OCI-LY7 (cell line): ENCODE results near the gene CDKL2. TPM values are rescaled to one million over a fixed set of nuclear protein-coding genes. Genes with fewer than 3 reads are reported as not detected.

ENCODE experiments used
- BruUV-seq: library from RNA; stranded (reverse); fragments of 400-500 nt; replicated peaks from 2 replicates; lab custom pipeline; 2021; lab: Mats Ljungman, UMichigan
- CTCF ChIA-PET: fragments of 300-600 bp; sonication (Branson Sonifier 250); formaldehyde crosslinking; loops from one replicate; lab custom pipeline; 2022; ENCODE audit warnings: antibody characterized with exemption; ENCODE audit not compliant: unreplicated experiment; lab: Charles Lee
- POLR2A ChIA-PET: fragments of 300-600 bp; sonication (Branson Sonifier 250); formaldehyde crosslinking; loops from one replicate; lab custom pipeline; 2022; ENCODE audit warnings: antibody characterized with exemption; lab: Charles Lee
- DNase-seq: peaks from one replicate; pipeline ENCODE4 v3.0.0-alpha.2; 2015; ENCODE audit warnings: low spot score
- H2AFZ ChIP-seq: fragments of 200-600 bp; sonication (generic), shearing (Covaris generic); 2 replicates; pipeline ENCODE4 v1.6.1; 2014; ENCODE audit warnings: mild to moderate bottlenecking, antibody characterized with exemption, low read length, moderate library complexity
- H3K27ac ChIP-seq: fragments of 200-600 bp; sonication (generic); 2 replicates; pipeline ENCODE4 v1.5.1; 2014; ENCODE audit warnings: mixed run types, low read depth, mild to moderate bottlenecking, moderate library complexity, low read length, inconsistent platforms; ENCODE audit not compliant: poor library complexity, severe bottlenecking
- H3K36me3 ChIP-seq: fragments of 200-600 bp; sonication (generic); 2 replicates; pipeline ENCODE4 v1.6.1; 2014; ENCODE audit warnings: mild to moderate bottlenecking, antibody characterized with exemption, low read length, moderate library complexity, mixed read lengths; ENCODE audit not compliant: insufficient read depth
- H3K4me1 ChIP-seq: fragments of 200-600 bp; sonication (generic); 2 replicates; pipeline ENCODE4 v1.5.1; 2014; ENCODE audit warnings: mild to moderate bottlenecking, low read length; ENCODE audit not compliant: insufficient read depth, poor library complexity, severe bottlenecking
- H3K4me2 ChIP-seq: fragments of 200-600 bp; sonication (generic); 2 replicates; pipeline ENCODE4 v1.6.1; 2014; ENCODE audit warnings: mild to moderate bottlenecking, low read length
- H3K4me3 ChIP-seq: fragments of 200-600 bp; sonication (generic); 2 replicates; pipeline ENCODE4 v1.5.1; 2014; ENCODE audit warnings: mild to moderate bottlenecking, low read depth, low read length; ENCODE audit not compliant: poor library complexity, severe bottlenecking
- H3K79me2 ChIP-seq: fragments of 200-600 bp; sonication (generic); 2 replicates; pipeline ENCODE4 v1.6.1; 2016; ENCODE audit warnings: low read depth, mild to moderate bottlenecking, low read length, moderate library complexity, mixed read lengths; ENCODE audit not compliant: insufficient read depth
- H3K9me2 ChIP-seq: fragments of 200-600 bp; sonication (generic); 2 replicates; pipeline ENCODE4 v1.6.1; 2016; ENCODE audit warnings: mild to moderate bottlenecking, low read length, mixed read lengths; ENCODE audit not compliant: insufficient read depth
- H3K9me3 ChIP-seq: fragments of 200-600 bp; sonication (generic); 2 replicates; pipeline ENCODE4 v1.6.1; 2014; ENCODE audit warnings: mild to moderate bottlenecking, mixed run types, low read length, mixed read lengths
- H4K20me1 ChIP-seq: fragments of 200-600 bp; sonication (generic); 2 replicates; pipeline ENCODE4 v1.6.1; 2014; ENCODE audit warnings: mild to moderate bottlenecking, antibody characterized with exemption, low read length, moderate library complexity, mixed read lengths; ENCODE audit not compliant: insufficient read depth
- CTCF ChIP-seq: fragments of 200-600 bp; sonication (generic); conservative IDR thresholded peaks from 2 replicates; pipeline ENCODE4 v1.5.1; 2014; ENCODE audit warnings: mild to moderate bottlenecking, antibody characterized with exemption, low read length, moderate library complexity, mixed read lengths
- EZH2phosphoT487 ChIP-seq: fragments of 200-600 bp; sonication (generic); IDR thresholded peaks from 2 replicates; pipeline ENCODE4 v1.6.1; 2018; ENCODE audit warnings: low read depth, borderline replicate concordance, mild to moderate bottlenecking, mixed run types, antibody characterized with exemption, low read length, moderate library complexity, mixed read lengths
- intact Hi-C: fragments of 100-400 bp; cut with micrococcal nuclease; formaldehyde crosslinking; loops from one replicate; pipeline ENCODE4 v1.10.0; 2022; ENCODE audit not compliant: unreplicated experiment
- total RNA-seq, 2 experiments: library from RNA; depleted of rRNA in 1 of 2; stranded (reverse); fragments of >200 nt in 1 of 2; shearing (Covaris generic) in 1 of 2; gene quantifications; 2 replicates each; pipeline ENCODE4 v1.2.3, GENCODE V29; 2014 to 2022

CDKL2 gene
- total RNA-seq, 2 experiments from 2014 or later: 0.06 to 0.19 TPM

GRCh38 chr4:75630937-75631329 is 605 bp upstream of the CDKL2 start:
- H3K4me3 ChIP-seq: peak overlapping the region; percentile 58
- DNase-seq: no peak
- H3K4me2 ChIP-seq: peak overlapping the region; percentile 67; the same call in 1 of the 2 replicates
- CTCF ChIA-PET: no interaction called here
- no peaks in the 10 kb centered on the region for H3K36me3 ChIP-seq
- H3K9me3 ChIP-seq: no peaks in the 10 kb centered on the region
- no peaks in the 10 kb centered on the region for H3K9me2 ChIP-seq
- peak overlapping the region; percentile 90; the same call in 1 of the 2 replicates for H2AFZ ChIP-seq
- no peak overlapping the region for H3K27ac ChIP-seq
- POLR2A ChIA-PET: interaction anchor here (0.5 to 1.7 kb wide), 2 partner anchors 17 to 1012 kb away, joined by 3 to 6 read pairs; no protein-coding TSS in a partner anchor
- no peaks in the 10 kb centered on the region for H3K4me1 ChIP-seq
- H3K79me2 ChIP-seq: no peaks in the 10 kb centered on the region
- BruUV-seq: no TSS peak
- intact Hi-C loops: no loop called here
- TF ChIP-seq EZH2phosphoT487: no peak
- no peaks in the 10 kb centered on the region for H4K20me1 ChIP-seq

DNA sequence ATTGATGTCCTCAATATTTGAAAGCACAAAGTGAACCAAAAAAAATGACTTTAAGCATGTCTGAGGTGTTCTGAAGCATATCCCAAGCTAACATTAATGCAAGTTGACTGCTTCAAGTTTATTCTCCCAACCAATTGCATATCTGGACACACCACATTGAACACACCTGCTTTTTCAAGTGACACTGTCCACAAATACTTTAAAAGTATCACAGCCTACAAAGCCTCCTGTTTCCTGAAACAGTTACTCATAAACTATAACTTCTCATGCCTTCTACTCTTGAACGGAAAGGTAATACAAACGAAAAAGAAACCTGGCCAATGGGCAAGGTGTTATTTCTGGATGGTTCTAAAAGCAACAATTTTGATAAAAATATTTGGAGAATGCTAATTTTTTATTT is 1.1 kb downstream of the CDKL2 start:
- Histone ChIP-seq H3K79me2 (no peaks in the 10 kb centered on the region), H3K27ac (no peak overlapping the region), H3K4me2 (no peak overlapping the region), H4K20me1 (no peaks in the 10 kb centered on the region), H3K4me3 (no peak overlapping the region), H3K9me2 (no peaks in the 10 kb centered on the region), H3K36me3 (no peaks in the 10 kb centered on the region), H3K4me1 (no peaks in the 10 kb centered on the region), H3K9me3 (no peaks in the 10 kb centered on the region), H2AFZ (no peak overlapping the region)
- TF ChIP-seq CTCF (no peak), EZH2phosphoT487 (no peak)
- ChIA-PET POLR2A (interaction anchor here (0.6 to 1.1 kb wide), 2 partner anchors 81 to 365 kb away, joined by 3 read pairs; no protein-coding TSS in a partner anchor), CTCF (no interaction called here)
- intact Hi-C loops: no loop called here
- DNase-seq: peak; percentile 6
- BruUV-seq: no TSS peak

- Histone ChIP-seq H3K4me3 (no peak overlapping the region), H3K4me2 (no peak overlapping the region), H2AFZ (no peak overlapping the region), H4K20me1 (no peaks in the 10 kb centered on the region), H3K9me3 (no peaks in the 10 kb centered on the region), H3K9me2 (no peaks in the 10 kb centered on the region), H3K27ac (no peak overlapping the region), H3K36me3 (no peaks in the 10 kb centered on the region), H3K79me2 (no peaks in the 10 kb centered on the region), H3K4me1 (no peaks in the 10 kb centered on the region)
- intact Hi-C loops: no loop called here
- no TSS peak for BruUV-seq
- ChIA-PET POLR2A (interaction anchor here (1.1 kb wide), 1 partner anchor 208 kb away, joined by 4 read pairs; no protein-coding TSS in a partner anchor), CTCF (no interaction called here)
- TF ChIP-seq CTCF (no peak), EZH2phosphoT487 (no peak)
- no peak for DNase-seq
These were observed 7.3 kb downstream of the CDKL2 start for GRCh38 chr4:75623026-75623425.
